ENCODE data around the gene SESN1. TPM values are rescaled to one million over a fixed set of nuclear protein-coding genes. Genes with fewer than 3 reads are reported as not detected.

SESN1 gene
- total and polyA plus RNA-seq, 9 of the 15 experiments (the other 6 are each of a cell fraction or from before 2014, with no cell fraction given): 3.1 to 13.0 (median 7.4) TPM

- TF ChIP-seq, protein P1, sequence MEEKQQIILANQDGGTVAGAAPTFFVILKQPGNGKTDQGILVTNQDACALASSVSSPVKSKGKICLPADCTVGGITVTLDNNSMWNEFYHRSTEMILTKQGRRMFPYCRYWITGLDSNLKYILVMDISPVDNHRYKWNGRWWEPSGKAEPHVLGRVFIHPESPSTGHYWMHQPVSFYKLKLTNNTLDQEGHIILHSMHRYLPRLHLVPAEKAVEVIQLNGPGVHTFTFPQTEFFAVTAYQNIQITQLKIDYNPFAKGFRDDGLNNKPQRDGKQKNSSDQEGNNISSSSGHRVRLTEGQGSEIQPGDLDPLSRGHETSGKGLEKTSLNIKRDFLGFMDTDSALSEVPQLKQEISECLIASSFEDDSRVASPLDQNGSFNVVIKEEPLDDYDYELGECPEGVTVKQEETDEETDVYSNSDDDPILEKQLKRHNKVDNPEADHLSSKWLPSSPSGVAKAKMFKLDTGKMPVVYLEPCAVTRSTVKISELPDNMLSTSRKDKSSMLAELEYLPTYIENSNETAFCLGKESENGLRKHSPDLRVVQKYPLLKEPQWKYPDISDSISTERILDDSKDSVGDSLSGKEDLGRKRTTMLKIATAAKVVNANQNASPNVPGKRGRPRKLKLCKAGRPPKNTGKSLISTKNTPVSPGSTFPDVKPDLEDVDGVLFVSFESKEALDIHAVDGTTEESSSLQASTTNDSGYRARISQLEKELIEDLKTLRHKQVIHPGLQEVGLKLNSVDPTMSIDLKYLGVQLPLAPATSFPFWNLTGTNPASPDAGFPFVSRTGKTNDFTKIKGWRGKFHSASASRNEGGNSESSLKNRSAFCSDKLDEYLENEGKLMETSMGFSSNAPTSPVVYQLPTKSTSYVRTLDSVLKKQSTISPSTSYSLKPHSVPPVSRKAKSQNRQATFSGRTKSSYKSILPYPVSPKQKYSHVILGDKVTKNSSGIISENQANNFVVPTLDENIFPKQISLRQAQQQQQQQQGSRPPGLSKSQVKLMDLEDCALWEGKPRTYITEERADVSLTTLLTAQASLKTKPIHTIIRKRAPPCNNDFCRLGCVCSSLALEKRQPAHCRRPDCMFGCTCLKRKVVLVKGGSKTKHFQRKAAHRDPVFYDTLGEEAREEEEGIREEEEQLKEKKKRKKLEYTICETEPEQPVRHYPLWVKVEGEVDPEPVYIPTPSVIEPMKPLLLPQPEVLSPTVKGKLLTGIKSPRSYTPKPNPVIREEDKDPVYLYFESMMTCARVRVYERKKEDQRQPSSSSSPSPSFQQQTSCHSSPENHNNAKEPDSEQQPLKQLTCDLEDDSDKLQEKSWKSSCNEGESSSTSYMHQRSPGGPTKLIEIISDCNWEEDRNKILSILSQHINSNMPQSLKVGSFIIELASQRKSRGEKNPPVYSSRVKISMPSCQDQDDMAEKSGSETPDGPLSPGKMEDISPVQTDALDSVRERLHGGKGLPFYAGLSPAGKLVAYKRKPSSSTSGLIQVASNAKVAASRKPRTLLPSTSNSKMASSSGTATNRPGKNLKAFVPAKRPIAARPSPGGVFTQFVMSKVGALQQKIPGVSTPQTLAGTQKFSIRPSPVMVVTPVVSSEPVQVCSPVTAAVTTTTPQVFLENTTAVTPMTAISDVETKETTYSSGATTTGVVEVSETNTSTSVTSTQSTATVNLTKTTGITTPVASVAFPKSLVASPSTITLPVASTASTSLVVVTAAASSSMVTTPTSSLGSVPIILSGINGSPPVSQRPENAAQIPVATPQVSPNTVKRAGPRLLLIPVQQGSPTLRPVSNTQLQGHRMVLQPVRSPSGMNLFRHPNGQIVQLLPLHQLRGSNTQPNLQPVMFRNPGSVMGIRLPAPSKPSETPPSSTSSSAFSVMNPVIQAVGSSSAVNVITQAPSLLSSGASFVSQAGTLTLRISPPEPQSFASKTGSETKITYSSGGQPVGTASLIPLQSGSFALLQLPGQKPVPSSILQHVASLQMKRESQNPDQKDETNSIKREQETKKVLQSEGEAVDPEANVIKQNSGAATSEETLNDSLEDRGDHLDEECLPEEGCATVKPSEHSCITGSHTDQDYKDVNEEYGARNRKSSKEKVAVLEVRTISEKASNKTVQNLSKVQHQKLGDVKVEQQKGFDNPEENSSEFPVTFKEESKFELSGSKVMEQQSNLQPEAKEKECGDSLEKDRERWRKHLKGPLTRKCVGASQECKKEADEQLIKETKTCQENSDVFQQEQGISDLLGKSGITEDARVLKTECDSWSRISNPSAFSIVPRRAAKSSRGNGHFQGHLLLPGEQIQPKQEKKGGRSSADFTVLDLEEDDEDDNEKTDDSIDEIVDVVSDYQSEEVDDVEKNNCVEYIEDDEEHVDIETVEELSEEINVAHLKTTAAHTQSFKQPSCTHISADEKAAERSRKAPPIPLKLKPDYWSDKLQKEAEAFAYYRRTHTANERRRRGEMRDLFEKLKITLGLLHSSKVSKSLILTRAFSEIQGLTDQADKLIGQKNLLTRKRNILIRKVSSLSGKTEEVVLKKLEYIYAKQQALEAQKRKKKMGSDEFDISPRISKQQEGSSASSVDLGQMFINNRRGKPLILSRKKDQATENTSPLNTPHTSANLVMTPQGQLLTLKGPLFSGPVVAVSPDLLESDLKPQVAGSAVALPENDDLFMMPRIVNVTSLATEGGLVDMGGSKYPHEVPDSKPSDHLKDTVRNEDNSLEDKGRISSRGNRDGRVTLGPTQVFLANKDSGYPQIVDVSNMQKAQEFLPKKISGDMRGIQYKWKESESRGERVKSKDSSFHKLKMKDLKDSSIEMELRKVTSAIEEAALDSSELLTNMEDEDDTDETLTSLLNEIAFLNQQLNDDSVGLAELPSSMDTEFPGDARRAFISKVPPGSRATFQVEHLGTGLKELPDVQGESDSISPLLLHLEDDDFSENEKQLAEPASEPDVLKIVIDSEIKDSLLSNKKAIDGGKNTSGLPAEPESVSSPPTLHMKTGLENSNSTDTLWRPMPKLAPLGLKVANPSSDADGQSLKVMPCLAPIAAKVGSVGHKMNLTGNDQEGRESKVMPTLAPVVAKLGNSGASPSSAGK (IDR thresholded peaks at IDR 0.05): peak; percentile 80
- TF ChIP-seq ZNF197 (CRISPR knock-in tag; IDR thresholded peaks at IDR 0.05; ENCODE audit: low read depth) (no peak), NFE2L1 (tag; IDR thresholded peaks at IDR 0.05; ENCODE audit: borderline replicate concordance, low read depth) (no peak), ZNF217 (CRISPR knock-in tag; IDR thresholded peaks at IDR 0.05) (no peak), ZNF23 (CRISPR knock-in tag; IDR thresholded peaks at IDR 0.05) (no peak), HNRNPLL (IDR thresholded peaks at IDR 0.05; ENCODE audit: low read depth, low read length, poor library complexity, severe bottlenecking) (peak; percentile 10), NFIC (IDR thresholded peaks at IDR 0.05) (no peak), SMAD1 (IDR thresholded peaks at IDR 0.05; ENCODE audit: low read depth, low read length, partially characterized antibody) (no peak), CREM (IDR thresholded peaks at IDR 0.05; ENCODE audit: low read depth) (peak; percentile 63), ZNF165 (CRISPR knock-in tag; IDR thresholded peaks at IDR 0.05; ENCODE audit: borderline replicate concordance) (no peak), ZNF589 (CRISPR knock-in tag; IDR thresholded peaks at IDR 0.05; ENCODE audit: low read depth) (no peak), SMARCB1 (IDR thresholded peaks at IDR 0.05; ENCODE audit: insufficient read length, low read depth) (no peak), IRF9 (tag; IDR thresholded peaks at IDR 0.05) (no peak), HES1 (IDR thresholded peaks at IDR 0.05; ENCODE audit: low read depth) (no peak), ZFX (CRISPR knock-in tag; IDR thresholded peaks at IDR 0.05) (peak; percentile 86), KHSRP (IDR thresholded peaks at IDR 0.05) (no peak)
Observed at GRCh38 chr6:109009236-109009961, 85.2 kb downstream of the SESN1 start (continued).
